Esophagus squamous epithelium (tissue), 5 donors: ENCODE data around the gene RGS12. TPM values are rescaled to one million over a fixed set of nuclear protein-coding genes. Genes with fewer than 3 reads are reported as not detected.

Experiments used
- DNase-seq: peaks from one replicate; lab custom pipeline; 2025; lab: John Stamatoyannopoulos, UW
- H3K27ac ChIP-seq, 4 donors: fragments of 200-600 bp; sonication (generic); one replicate each; pipeline ENCODE4 v1.5.1; 2016 to 2019; ENCODE audit warnings: mild to moderate bottlenecking in 1 of 4
- H3K27me3 ChIP-seq, 4 donors: fragments of 200-600 bp; sonication (generic); 1 replicate in 3 of 4; 2 replicates in 1 of 4; pipeline versions ENCODE4 v1.5.1 to v1.6.0; 2017 to 2021; ENCODE audit warnings: antibody characterized with exemption in 1 of 4
- H3K36me3 ChIP-seq, 3 donors: fragments of 200-600 bp; sonication (generic); one replicate each; pipeline ENCODE4 v1.5.1; 2016 to 2019
- H3K4me1 ChIP-seq, 3 donors: fragments of 200-600 bp; sonication (generic); one replicate each; pipeline ENCODE4 v1.5.1; 2017 to 2019
- H3K4me3 ChIP-seq, 4 donors: fragments of 200-600 bp; sonication (generic); 1 replicate in 3 of 4; 2 replicates in 1 of 4; pipeline ENCODE4 v1.5.1; 2016 to 2019; ENCODE audit warnings: mild to moderate bottlenecking in 2 of 4, moderate library complexity in 1 of 4
- H3K9me3 ChIP-seq, 3 donors: fragments of 200-600 bp; sonication (generic); one replicate each; pipeline ENCODE4 v1.5.1; 2016 to 2019
- CTCF ChIP-seq, 6 experiments: fragments of 450-650 bp in 4 of 6; fragments of 200-600 bp in 2 of 6; sonication (generic) in 2 of 6; IDR thresholded peaks; one replicate each; pipeline ENCODE4 v1.5.1; 2016 to 2019; ENCODE audit warnings: antibody characterized with exemption in 6 of 6, mild to moderate bottlenecking in 4 of 6, moderate library complexity in 4 of 6
- POLR2A ChIP-seq, 4 donors: fragments of 450-650 bp; IDR thresholded peaks; one replicate each; pipeline ENCODE4 v1.6.1; 2017; ENCODE audit warnings: antibody characterized with exemption in 4 of 4, mild to moderate bottlenecking in 4 of 4, moderate library complexity in 3 of 4
- WGBS, 2 donors: methylation state at CpG; one replicate each; pipeline ENCODE4 v1.1.5; 2018; 5-methylcytosine and 5-hydroxymethylcytosine counted together
- intact Hi-C: fragments of 100-400 bp; cut with DNase I; formaldehyde crosslinking; loops from one replicate; pipeline ENCODE4 v1.15.0; 2022
- total RNA-seq, 4 donors: library from RNA; depleted of rRNA; stranded (reverse); fragments of >200 nt; gene quantifications; one replicate each; pipeline ENCODE4 v1.1.0, GENCODE V29; 2016
- donor health status: DM: yes; HTN: yes; CAD: no.

Gene RGS12
- total RNA-seq, 4 donors from 2014 or later, result 39.0 to 74.7 (median 69.9) TPM

GRCh38 chr4:3245676-3246075, 47.1 kb upstream of the RGS12 start:
- no peaks in the 10 kb centered on the region for H3K27me3 ChIP-seq
- intact Hi-C loops, result no loop called here
- DNase-seq, result no peak
- TF ChIP-seq CTCF (IDR thresholded peaks at IDR 0.05) (no peak), POLR2A (IDR thresholded peaks at IDR 0.05) (no peak)
- peaks cover 0 to 8% (median 0%) of the 10 kb centered on the region in 3 donors for H3K4me1 ChIP-seq
- H3K4me3 ChIP-seq, result no peak overlapping the region
- H3K36me3 ChIP-seq, result peaks cover 0 to 45% (median 0%) of the 10 kb centered on the region in 3 donors
- WGBS, 2 donors, result 100% methylated on average over 3 of the region's 6 CpGs; no CpG with 5 or more reads in 1 of the 2 donors
- H3K27ac ChIP-seq, result no peak overlapping the region
- H3K9me3 ChIP-seq, result no peaks in the 10 kb centered on the region

- 59% methylated on average over 5 of the region's 16 CpGs; no CpG with 5 or more reads in 1 of the 2 donors for WGBS, 2 donors
- TF ChIP-seq POLR2A (IDR thresholded peaks at IDR 0.05), result no peak
- TF ChIP-seq CTCF (IDR thresholded peaks at IDR 0.05), result no peak
- no peak for DNase-seq
Measured at GRCh38 chr4:3246458-3247398, 46.1 kb upstream of the RGS12 start.

GRCh38 chr4:3247399-3248177, 45.2 kb upstream of the RGS12 start:
- 92 to 94% methylated on average over 10 to 12 of the region's 21 CpGs for WGBS, 2 donors
- Histone ChIP-seq H3K4me3 (no peak overlapping the region), H3K27ac (no peak overlapping the region), H3K9me3 (no peaks in the 10 kb centered on the region), H3K36me3 (peaks cover 0 to 26% (median 0%) of the 10 kb centered on the region in 3 donors), H3K27me3 (no peaks in the 10 kb centered on the region), H3K4me1 (no peaks in the 10 kb centered on the region)
- no peak for DNase-seq
- intact Hi-C loops, result no loop called here
- no peak for TF ChIP-seq CTCF (IDR thresholded peaks at IDR 0.05)

More at GRCh38 chr4:3246458-3247398, 46.1 kb upstream of the RGS12 start:
- Histone ChIP-seq H3K36me3 (peaks cover 0 to 35% (median 0%) of the 10 kb centered on the region in 3 donors), H3K4me1 (peaks cover 0 to under 1% (median 0%) of the 10 kb centered on the region in 3 donors), H3K27me3 (no peaks in the 10 kb centered on the region), H3K9me3 (no peaks in the 10 kb centered on the region), H3K27ac (no peak overlapping the region), H3K4me3 (no peak overlapping the region)
- intact Hi-C loops, result no loop called here

- TF ChIP-seq POLR2A (IDR thresholded peaks at IDR 0.05), result no peak
- no peak for TF ChIP-seq CTCF (IDR thresholded peaks at IDR 0.05)
- WGBS, 2 donors, result 80 to 91% methylated on average over 4 to 9 of the region's 14 CpGs
- Histone ChIP-seq H3K27me3 (no peaks in the 10 kb centered on the region), H3K36me3 (peaks cover 0 to 23% (median 0%) of the 10 kb centered on the region in 3 donors), H3K4me1 (no peaks in the 10 kb centered on the region), H3K4me3 (no peak overlapping the region), H3K27ac (no peak overlapping the region), H3K9me3 (no peaks in the 10 kb centered on the region)
- DNase-seq, result no peak
- intact Hi-C loops, result no loop called here
Measured at GRCh38 chr4:3248178-3248480, 44.7 kb upstream of the RGS12 start.
